GM18909 (cell line): ENCODE data around the gene TPT1.
"Not testable (repeated sequence)": the region's sequence is repeated elsewhere in the genome, so short reads cannot be mapped to it uniquely, and the experiment has no call there.

ENCODE experiments used
- ATAC-seq: cut with Tn5 transposase; IDR thresholded peaks from one replicate; pipeline ENCODE4 v1.9.1; 2021; ENCODE audit warnings: mild to moderate bottlenecking; ENCODE audit not compliant: unreplicated experiment, poor library complexity

Gene TPT1

DNA sequence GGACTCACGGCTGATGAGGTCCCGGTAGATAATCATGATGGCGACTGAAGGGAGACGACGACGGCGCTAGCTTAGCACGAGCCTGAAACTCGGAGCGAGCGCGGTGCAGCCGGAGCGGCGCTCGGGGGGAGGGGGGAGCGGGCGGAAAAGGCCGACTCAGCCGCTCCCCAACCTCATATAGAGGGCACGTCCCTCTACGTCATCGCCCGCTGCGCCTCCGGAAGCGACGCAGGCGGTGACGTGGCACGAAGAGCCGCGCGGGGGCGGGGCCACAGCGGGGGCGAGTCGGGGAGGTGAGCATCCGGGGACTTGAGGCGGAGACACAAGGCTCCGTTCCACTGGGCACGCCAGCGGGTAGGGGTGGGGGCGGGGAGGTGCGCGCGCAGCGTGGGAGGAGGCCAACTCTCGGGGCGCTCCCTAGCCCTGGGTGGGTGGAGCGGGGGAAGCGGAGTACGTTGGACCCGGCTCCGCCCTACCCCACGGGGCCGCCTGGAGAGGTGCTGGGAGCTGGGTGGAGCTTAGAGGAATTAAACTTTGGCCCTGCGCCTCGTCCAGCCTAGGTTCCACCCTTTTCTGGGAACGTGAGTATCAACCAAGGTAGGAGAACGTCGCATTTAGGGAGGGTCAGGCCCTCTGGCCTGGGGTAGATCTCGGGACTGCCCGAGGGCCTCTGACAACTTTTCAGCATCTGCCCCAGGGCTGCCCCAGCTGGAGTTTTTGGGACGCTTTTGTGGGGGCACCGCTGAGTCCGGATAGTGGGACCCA lies at the start of gene TPT1:
TPT1 (minus strand) TSS at position 150 of the 765 bp plus-strand sequence; CDS start at position 36, 114 bp downstream.
- peak; percentile 88 for ATAC-seq

DNA sequence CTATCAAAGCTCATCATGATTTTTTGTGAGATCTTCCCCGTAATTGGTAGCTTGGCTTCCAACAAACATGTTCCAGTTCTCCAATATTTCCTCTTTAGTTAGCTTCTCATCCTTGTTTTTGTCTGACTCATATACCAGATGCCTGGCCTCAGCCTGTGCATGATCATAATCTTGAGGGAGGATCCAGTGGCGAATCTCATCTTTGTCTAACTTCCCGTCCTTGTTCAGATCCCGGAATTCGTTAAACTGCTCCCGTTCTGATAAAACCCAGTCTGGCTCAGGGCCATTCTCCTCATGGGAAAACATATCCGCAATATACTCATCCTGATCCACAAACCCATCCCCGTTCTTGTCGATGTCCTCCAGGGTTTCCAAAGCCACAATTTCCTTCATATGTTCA lies 49.4 kb upstream of the TPT1 start:
- ATAC-seq: not testable (repeated sequence)

DNA sequence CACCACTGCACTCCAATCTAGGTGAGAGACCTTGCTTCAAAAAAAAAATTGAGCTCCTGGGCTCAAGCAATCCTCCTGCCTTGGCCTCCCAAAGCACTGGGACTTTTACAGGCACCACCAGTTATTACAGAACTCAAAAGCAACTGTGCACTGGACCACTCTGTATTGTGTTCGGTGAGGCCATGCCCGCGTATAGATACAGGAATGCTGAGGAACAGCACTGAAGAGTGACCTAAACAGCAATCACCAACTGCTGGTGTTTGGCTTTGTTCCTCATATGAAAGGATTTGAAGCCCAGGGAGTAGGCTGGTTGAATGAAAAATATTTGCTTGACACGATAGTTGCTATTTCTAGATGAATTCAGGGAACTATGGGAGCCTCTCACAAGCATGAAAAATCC lies 47.7 kb upstream of the TPT1 start:
- ATAC-seq: no peak

DNA sequence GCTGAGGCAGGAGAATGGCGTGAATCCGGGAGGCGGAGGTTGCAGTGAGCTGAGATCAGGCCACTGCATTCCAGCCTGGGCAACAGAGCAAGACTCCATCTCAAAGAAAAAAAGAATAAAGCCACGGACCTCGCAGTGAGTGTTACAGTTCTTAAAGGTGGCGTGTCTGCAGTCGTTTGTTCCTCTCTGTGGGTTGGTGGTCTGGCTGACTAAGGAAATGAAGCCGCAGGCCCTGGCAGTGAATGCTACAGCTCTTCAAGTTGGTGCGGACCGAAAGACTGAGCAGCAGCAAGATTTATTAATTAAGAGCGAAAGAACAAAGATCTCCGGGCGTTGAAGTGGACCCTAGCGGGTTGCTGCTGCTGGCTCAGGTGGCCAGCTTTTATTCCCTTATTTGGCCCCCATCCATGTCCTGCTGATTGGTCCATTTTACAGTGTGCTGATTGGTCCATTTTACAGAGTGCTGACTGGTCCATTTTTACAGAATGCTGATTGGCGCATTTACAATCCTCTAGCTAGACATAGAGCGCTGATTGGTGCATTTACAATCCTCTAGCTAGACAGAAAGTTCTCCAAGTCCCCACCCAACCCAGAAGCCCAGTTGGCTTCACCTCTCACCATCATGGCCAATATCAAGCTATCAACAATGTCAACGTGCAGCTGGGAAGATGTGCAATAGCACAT lies 46.1 kb upstream of the TPT1 start:
- not testable (repeated sequence) for ATAC-seq

DNA sequence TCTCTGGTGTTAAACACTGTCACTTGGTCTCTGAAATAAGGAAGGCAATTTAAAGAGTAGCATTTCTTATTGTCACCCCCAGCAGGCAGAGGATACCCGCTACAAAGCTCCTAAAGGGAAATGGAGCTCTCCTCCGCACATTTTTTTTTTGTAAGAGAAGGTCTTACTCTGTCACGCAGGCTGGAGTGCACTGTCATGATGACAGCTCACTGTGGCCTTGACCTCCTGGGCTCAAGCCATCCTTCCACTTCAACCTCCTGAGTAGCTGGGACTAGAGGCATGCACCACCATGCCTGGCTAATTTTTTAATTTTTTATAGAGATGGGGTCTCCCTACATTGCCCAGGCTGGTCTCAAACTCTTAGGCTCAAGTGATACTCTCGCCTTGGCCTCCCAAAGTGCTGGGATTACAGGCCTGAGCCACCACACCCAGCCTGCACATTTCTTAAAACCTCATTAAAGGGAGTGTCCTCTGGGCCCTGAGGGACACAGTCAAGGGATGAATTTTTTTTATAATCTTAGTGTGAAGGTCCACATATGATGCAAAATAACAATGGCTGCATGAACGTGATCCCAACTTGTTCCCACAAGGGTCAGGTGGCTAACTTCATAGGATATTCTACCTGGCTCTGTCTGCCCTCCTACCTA lies 45.0 kb upstream of the TPT1 start:
- no peak for ATAC-seq

DNA sequence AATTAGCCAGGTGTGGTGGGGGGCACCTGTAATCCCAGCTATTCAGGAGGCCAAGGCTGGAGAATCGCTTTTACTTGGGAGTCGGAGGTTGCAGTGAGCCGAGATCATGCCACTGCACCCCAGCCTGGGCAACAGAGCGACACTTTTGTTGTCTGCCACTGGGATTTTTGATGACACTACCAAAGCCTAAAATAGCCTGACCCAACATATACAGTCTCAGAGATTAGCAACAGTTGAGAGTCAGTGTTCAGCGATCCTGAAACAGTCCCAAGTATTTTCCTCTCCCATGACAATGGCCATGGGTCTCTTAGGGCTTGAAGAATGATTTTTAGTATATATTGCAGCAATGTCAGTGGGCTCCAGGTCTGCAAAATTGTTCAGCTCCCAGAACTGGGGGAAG lies 44.3 kb upstream of the TPT1 start:
- no peak for ATAC-seq

DNA sequence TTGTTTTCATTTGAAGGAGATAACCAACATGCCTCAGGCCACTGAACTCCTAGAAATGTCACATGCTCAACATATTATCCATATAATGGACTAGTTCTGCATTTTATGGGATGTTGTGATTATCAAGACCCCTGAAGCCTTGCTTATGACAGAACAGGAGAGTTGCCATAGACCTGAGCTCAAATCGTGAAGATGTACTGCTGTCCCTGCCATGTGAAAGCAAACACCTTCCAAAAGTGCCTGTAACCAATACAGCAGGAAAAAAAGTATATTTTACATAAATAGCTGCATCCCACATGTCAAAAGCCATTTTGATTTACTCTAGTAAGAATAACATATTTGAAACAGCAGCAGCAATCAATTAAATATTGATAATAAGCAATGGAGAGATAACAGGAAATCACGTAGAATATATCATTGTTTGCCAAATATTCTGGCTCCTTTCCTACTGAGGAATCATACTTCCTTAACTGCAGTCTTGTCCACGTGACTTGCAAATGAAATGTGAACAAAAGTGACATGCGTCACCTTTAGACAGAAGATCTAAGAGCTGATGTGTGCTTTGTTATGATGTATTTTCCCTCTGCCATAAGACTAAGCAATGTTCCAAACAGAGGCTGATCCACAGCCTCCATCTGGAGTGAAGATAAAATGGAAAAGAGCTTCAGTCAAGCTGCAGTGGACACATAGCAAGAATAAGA lies 43.6 kb upstream of the TPT1 start:
- ATAC-seq: no peak

DNA sequence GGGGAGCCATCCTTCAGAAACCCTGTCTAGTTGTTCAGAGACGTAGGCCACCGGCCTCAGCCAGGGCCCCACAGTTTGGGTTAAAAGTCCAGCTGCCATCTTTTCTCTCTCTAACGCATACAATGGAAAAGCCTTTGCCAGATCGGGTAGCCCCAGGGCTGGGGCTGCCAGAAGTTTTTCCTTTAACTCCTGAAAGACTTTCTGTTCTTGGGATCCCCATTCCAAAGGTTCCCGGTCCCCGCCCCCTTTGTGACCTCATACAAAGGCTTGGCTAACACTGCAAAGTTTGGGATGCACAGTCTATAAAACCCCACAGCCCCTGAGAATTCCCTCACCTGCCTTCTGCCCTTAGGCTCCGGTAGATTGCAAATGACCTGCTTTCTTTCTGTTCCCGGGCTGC lies 41.8 kb upstream of the TPT1 start:
- ATAC-seq: not testable (repeated sequence)

DNA sequence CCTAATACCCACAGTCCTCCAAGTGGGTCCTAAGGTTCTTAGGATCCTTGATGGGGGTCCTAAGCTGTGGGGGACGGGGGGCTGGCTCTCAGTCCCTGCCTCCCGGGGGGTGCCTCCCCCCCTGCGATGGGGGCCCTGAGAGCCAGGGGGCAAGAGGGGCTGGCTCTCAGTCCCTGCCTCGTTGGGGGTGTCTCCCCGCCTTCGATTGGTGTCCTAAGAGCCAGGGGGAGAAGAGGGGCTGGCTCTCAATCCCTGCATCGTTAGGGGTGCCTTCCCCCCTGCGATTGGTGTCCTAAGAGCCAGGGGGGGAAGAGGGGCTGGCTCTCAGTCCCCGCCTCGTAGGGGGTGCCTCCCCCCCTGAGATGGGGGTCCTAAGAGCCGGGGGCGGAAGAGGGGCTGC lies 40.2 kb upstream of the TPT1 start:
- ATAC-seq: no peak

DNA sequence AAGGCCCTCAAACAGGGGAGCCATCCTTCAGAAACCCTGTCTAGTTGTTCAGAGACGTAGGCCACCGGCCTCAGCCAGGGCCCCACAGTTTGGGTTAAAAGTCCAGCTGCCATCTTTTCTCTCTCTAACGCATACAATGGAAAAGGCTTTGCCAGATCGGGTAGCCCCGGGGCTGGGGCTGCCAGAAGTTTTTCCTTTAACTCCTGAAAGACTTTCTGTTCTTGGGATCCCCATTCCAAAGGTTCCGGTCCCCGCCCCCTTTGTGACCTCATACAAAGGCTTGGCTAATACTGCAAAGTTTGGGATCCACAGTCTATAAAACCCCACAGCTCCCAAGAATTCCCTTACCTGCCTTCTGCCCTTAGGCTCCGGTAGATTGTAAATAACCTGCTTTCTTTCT lies 39.7 kb upstream of the TPT1 start:
- not testable (repeated sequence) for ATAC-seq

DNA sequence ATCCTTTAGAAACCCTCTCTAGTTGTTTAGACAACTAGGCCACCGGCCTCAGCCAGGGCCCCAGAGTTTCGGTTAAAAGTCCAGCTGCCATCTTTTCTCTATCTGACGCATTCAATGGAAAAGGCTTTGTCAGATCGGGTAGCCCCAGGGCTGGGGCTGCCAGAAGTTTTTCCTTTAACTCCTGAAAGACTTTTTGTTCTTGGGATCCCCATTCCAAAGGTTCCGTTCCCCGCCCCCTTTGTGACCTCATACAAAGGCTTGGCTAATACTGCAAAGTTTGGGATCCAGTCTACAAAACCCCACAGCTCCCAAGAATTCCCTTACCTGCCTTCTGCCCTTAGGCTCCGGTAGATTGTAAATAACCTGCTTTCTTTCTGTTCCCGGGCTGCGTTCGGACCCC lies 38.5 kb upstream of the TPT1 start:
- ATAC-seq: not testable (repeated sequence)

DNA sequence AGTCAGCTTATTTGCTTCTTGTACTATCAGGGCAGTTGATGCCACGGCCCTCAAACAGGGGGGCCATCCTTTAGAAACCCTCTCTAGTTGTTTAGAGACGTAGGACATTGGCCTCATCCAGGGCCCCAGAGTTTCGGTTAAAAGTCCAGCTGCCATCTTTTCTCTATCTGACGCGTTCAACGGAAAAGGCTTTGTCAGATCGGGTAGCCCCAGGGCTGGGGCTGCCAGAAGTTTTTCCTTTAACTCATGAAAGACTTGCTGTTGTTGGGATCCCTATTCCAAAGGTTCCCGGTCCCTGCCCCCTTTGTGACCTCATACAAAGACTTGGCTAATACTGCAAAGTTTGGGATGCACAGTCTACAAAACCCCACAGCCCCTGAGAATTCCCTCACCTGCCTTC lies 37.8 kb upstream of the TPT1 start:
- ATAC-seq: not testable (repeated sequence)

DNA sequence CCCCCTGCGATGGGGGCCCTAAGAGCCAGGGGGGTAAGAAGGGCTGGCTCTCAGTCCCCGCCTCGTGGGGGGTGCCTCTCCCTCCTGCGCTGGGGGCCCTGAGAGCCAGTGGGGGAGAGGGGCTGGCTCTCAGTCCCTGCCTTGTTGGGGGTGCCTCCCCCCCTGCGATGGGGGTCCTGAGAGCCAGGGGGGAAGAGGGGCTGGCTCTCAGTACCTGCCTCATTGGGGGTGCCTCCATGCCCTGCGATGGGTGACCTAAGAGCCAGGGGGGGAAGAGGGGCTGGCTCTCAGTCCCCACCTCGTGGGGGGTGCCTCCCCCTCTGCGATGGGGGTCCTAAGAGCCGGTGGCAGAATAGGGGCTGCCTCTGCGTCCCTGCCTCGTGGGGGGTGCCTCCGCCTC lies 36.3 kb upstream of the TPT1 start:
- ATAC-seq: not testable (repeated sequence)

DNA sequence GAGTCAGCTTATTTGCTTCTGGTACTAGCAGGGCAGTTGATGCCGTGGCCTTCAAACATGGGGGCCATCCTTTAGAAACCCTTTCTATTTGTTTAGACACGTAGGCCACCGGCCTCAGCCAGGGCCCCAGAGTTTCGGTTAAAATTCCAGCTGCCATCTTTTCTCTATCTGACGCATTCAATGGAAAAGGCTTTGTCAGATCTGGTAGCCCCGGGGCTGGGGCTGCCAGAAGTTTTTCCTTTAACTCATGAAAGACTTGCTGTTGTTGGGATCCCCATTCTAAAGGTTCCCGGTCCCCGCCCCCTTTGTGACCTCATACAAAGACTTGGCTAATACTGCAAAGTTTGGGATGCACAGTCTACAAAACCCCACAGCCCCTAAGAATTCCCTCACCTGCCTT lies 35.7 kb upstream of the TPT1 start:
- not testable (repeated sequence) for ATAC-seq

DNA sequence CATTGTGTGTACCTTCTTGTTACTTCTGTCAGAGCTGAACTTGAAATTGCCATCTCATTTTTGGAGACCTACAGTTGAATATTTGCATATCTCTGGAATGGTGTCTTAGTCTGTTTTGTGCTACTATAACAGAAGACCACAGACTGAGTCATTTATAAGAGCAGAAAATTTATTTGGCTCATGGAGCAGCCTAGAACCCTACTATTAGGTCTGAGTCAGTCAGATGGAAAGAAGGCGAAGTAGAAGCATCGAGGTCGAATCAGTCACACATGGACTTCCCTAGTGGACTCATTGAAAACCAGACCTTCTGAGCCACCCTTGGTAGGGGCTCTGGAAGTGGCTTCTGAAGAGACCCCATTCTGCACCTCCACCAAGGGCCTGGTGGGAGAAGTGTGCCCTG lies 33.9 kb upstream of the TPT1 start:
- no peak for ATAC-seq

DNA sequence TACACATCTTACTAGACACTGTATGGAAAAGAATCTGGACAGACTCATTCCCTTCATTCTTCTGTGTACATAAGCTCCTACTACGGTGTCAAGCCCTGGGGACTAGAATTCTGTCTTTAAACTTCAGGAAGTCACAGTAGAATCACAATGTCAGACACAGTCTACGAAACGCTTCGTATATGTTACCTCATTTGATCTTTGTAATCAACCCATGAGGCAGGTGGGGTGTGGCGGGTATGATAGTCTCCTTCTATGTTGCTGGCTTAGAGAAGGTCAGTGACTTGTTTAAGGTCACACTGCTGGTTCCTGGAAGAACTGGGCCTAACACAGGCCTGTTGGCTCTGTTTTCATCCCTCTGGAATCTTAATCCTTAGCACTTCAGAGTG lies 32.2 kb upstream of the TPT1 start:
- no peak for ATAC-seq

DNA sequence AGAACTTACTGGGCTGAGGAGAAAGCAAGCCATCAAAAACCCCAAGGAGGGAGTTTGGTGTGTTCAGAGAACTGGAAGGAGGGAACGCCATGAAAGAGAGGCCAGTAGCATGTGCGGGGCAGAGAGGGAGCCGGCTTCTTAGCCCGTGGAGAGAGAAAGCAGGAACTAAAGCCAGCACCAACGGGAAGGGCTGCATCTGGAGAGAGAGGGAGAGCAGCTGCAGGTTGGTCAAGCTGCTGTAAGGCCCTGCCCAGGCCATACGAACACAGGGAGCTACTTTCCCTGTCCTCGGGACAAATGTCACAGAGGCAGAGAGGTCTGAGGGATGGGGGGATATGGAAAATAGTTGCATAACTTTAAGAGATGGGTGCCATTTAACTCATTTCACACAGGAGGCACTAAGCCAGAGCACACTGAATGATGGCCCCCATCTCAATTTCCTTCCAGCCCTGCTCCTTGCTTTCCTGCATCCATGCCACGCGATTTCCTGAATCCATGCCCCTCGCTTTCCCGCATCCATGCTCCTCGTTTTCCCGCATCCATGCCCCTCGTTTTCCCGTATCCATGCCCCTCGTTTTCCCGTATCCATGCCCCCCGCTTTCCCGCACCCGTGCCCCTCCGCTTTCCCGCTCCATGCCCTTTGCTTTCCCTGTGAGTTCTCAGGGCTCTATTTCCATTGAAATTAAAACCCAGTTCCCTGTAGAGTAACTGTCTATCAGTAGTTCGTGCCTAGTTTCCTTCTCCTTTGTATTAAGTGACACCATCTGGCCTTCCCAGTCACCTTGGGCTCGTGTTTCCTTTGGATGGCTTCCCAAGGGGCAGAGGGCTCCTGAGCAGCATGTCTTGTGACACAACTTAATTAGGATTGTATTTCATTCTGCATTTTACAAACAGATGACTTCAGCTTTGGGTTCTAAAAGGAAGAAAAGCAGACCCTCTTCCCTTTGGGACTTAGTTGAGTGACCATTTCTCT lies 31.5 kb upstream of the TPT1 start:
- ATAC-seq: no peak

DNA sequence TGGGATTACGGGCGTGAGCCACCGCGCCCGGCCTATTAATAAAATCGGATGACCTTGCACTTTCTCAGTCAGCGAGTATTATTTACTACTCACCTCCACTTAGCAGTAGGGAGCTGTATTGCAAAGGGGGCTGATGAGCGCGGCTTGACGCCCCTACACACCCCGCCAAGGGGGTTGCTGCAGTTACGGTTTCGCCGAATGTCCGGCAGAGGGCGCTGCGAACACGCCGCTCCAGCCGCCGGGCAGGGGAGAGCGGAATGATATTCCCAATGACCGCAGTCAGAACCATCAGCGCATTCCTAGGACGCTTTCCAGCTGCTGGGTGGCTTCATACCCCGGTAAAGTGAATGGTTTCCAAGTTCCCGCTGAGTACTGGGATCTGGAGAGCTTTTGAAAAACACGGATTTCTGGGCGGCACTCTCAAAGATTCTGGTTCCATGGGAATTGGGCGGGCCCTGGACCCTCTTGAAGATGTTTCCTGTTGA lies 30.0 kb upstream of the TPT1 start:
- no peak for ATAC-seq

DNA sequence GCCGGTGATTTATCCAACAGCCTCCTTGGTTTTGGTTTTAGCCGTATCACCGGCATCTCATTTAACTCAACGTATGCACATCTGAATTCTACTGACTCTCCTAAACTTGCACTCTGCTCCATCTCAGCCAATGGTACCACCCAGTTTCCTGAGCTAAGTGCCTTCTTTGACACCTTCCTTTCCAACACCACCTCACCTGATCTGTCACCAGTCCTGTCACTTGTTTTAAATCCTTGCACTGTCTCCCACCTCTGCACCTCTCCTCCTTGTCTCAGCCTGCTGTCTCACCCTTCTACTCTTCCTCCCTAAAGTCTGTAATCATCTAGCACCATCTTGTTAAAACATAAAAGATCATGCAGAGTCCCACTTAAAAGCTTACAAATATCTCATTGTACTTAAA lies 28.1 kb upstream of the TPT1 start:
- ATAC-seq: no peak

DNA sequence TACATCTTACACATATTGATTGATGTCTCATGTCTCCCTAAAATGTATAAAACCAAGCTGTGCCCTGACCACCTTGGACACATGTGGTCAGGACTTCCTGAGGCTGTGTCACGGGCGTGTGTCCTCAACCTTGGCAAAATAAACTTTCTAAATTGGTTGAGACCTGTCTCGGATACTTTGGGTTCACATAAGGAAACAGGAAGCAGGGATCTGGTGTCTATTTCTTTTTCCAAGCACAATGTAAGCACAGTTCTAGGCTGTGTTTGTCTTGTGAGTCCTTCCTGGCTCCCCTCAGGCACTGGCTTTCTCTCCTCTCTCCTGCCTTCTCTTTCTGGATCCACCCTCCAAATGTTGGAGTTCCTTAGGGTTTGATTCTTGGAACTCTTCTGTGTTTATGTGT lies 27.6 kb upstream of the TPT1 start:
- no peak for ATAC-seq
